GM21576 (cell line): ENCODE measurements around the gene CDK9.

Experiments
- ATAC-seq: cut with Tn5 transposase; IDR thresholded peaks from one replicate; pipeline ENCODE4 v1.9.1; 2021; ENCODE audit warnings: mild to moderate bottlenecking, moderate library complexity; ENCODE audit not compliant: unreplicated experiment

The CDK9 gene

GRCh38 chr9:127761491-127761956 lies 24.3 kb upstream of the CDK9 start:
- ATAC-seq, result no peak

DNA sequence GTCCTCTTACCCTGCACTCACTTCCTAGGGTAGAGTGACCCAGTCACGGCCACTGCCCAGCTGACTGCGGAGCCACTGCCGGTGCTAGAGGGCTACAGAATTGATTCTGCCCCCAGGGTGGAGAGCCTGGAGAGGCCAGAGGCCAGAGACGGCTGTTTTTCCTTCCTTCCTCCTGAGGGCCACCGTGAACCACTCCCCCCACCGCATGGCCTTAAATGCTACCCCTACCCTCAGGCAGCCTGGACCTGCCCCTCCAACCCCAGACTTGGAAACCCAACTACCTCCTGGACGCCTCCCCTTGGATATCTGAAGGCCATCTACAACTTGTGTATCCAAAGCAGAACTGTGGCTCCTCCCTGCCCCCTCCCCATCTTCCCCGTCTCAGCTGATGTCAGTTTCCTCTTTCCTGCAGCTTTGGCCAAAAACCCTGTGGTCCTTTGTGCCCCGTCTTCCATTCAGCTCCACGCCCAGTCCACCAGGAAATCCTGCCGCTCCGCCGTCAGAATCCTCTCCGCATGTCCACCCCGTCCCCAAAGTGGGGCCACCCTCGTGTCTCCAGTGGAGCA lies 23.6 kb upstream of the CDK9 start:
- ATAC-seq, result no peak

GRCh38 chr9:127763918-127764384 lies 21.9 kb upstream of the CDK9 start:
- no peak for ATAC-seq

DNA sequence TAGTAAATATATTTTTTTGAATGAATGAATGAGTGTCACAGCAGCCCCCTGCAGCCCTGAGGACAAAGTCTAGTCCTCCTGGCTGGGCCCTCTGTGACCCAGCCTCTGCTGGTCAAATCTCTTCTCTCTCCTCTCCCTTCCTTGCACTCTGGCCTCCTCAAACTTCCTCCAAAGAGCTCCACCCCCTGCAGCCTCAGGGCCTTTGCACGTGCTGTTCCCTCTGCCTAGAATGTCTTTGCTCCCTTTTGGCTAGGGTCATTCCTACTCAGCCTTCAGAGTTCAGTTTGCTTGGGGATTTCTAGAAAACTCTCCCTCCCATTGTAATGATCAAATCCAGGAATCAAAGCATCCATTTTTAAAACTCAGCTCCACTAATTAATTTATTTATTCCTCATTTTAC lies 20.4 kb upstream of the CDK9 start:
- no peak for ATAC-seq

DNA sequence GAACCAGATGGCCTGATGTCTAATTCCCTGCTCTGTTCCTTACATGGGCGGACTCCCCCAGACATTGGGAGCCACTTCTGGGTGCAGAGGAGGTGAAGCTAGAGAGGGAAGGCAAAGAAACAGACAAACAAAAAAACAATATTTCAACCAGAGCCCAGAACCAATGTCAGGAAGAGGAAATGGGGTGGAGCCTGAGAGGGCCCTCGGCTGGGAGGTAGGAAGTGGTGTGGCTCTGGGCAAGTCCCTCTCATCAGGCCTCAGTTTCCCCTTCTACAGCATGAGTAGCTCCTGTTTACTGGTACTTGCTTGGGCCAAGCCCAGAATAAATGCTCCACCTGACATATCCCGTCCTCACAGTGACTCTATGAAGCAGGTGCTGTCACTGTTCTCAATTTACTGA lies 18.4 kb upstream of the CDK9 start:
- no peak for ATAC-seq

GRCh38 chr9:127767909-127768331 lies 17.9 kb upstream of the CDK9 start:
- no peak for ATAC-seq

- ATAC-seq, result no peak
Observed at GRCh38 chr9:127768698-127769097, 17.1 kb upstream of the CDK9 start.

DNA sequence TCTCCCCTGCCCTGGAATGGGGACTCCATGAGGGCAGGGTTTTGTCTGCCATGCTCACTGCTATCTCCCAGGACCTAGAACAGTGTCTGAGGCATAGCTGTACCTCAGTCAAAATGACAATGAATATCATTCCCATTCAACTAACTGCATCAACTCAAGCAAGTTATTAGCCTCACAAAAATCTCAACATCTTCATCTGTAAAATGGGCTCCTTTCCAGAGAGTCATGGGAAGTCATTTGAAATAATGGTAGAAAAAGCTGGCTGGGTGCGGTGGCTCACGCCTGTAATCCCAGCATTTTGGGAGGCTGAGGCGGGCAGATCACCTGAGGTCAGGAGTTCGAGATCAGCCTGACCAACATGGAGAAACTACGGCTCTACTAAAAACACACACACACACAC lies 16.7 kb upstream of the CDK9 start:
- no peak for ATAC-seq

DNA sequence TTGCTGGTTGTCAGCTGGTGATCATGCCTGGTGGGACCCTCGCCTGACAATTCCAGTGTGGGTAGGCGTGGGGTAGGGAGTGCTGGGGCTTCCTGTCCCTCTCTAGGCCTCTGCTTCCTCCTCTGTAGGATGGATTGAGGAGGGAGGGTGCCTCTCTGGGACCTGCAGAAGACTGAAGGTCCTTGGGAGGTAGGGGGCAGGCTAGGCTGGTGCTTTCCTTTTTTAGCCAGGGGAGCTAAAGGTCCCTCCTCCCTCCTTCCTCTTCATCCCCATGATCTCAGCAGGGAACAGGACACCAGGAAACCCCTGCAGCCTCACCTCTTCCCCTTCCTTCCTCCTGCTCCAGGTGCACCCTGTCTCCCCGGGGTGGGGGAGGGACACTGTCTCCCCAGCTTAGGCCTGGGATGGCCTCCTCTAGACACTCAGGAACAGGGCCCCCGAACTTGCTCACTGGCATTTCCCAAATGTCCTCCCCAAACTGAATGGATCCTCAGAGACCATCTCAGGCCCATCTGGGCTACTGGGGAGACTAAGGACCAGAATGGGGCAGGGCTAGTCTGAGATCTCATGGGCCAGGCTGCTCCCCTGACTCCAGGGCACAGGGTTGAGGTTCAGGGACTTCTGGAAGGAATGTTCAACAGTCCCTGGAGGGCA lies 15.8 kb upstream of the CDK9 start:
- ATAC-seq, result no peak

- no peak for ATAC-seq
Observed at GRCh38 chr9:127770583-127770904, 15.3 kb upstream of the CDK9 start.

- peak; percentile 86 for ATAC-seq
Observed at GRCh38 chr9:127770905-127771569, 14.8 kb upstream of the CDK9 start.

DNA sequence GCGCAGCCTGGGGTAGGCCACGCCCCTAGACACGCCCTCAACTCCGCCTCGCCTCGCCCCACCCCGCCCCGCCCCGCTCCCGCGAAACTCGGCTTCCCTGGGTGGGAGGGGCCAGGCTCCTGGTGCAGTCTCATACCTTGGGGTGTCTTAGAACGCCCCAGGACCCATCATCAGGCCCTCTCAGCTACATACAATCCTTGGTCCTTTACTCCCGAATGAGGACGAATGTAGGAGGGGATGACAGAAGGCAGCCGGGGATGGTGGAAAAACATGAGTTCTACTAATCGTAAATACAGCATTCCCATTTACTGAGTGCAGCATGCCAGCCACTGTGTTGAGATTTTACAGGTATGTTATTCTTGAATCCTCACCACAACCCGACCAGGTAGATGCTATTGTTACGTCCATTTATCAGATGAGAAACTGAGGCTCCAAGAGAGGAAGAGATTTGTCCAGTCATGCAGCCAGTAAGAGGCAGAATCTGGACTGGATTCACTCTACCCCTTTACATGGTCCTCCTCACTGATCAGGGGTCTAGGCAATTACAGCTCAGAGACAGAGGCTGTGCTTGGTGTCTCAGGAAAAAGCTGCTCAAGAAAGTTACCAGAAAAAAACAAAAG lies 14.2 kb upstream of the CDK9 start:
- no peak for ATAC-seq

- no peak for ATAC-seq
Observed at GRCh38 chr9:127772603-127773002, 13.2 kb upstream of the CDK9 start.

DNA sequence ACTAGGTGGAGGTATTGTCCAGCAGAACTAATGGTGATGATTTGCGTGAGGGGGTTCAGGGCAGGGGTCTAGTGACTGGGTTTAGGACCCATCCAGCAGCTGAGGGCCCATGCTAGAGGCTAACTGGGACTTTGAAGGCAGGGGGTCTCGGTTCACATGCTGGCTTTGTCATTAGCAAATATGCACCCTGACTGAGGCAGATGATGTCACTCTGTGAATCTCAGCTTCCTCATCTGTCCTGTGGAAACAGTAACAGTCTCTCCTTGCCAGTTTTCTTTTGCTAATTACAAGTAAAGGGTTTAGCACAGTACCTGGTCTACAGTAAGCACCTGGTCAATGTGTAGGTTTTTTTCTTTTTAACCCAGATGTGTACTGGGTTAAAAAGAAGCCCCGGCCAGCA lies 12.6 kb upstream of the CDK9 start:
- no peak for ATAC-seq

DNA sequence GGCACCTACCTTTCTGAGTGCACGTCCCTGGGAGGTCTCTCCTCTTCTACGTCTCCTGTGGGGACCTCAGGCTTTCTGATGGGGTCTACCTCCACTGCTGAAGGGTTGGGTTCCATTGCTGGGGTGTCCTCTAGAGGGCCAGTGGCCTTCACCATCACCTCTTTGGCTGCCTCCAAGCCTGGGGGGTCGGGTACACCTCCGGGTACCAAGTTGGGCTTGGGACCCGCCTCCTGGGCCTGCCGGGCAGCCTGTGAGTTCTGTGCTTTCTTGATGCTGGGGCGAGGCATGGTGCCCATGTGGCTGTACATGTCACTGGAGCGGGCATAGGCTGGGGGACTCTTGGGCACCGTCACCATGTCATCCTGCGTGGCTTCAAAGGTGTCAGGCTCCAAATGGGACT lies 11.9 kb upstream of the CDK9 start:
- ATAC-seq, result no peak

DNA sequence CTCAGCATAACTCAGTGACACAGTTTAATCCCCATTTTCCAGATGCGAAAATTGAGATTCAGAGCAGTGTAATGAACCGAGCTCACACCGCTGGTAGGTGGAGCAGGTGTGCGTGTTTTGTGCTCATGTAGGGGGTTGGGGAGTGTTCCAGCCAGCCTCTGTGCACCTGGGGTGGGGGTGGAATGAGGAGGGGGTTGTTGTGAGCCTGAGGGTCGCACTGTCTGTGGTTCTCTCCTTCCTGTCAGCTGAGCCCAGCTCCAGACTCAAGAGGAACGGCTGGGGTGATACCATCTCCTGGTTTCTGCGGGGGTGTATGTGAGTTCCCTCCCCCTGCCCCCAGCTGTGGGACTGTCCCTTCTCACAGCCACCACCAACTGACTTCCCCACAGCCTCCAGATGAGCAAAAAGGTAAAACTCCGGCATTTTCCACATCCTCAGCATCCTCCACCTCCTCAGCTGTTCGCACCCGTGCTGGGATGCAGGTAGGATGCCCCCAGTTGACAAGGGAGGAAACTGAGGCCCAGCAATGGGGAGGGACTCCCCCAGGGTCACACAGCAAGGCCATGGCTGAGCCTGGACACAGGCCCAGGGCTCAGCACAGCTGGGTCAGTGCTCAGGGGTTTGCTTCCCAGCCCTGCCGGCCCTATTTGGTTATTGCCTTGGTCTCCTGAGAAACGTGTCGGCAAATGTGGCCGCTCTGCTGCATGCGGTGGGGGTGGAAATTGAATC lies 9.5 kb upstream of the CDK9 start:
- ATAC-seq, result peak; percentile 27

DNA sequence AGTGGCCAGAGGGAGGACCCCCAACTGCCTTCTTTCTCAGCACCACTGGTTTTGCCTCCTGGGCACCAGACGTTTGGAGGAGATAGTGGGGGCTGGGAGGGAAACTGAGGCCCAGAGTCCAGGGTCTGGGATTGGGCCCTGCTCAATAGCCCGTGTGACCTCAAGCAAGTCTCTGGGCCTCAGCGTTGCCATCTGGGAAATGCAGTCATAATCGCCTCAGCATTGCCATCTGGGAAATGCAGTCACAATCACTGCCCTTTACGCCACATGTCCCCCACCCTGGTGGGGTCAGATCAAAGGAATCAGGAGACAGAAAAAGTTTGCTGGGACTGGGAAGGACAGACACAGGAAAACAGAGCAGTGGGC lies 8.9 kb upstream of the CDK9 start:
- no peak for ATAC-seq

DNA sequence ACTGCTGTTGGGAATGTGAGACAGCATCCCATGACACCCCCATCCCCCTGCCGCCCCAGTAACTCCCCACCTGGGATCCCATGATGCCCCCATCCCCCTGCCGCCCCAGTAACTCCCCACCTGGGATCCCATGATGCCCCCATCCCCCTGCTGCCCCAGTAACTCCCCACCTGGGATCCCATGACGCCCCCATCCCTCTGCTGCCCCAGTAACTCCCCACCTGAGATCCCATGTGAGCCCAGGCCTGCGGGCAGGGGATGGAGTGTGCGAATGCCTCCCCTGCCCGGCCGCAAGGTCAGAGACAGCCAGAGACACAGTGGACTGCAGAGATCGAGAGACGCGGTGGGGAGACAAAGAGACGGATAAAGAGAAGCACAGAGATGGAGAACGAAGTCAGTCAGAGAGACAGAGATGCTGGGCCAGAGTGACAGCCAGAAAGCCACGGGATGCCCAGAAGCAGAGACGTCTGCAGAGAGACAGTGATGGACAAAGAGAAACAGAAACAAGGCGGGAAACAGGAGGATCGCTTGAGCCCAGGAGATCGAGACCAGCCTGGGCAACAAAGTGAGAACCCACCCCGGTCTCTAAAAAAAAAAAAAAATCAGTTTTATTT lies 8.4 kb upstream of the CDK9 start:
- no peak for ATAC-seq

GRCh38 chr9:127778280-127779135 lies 7.3 kb upstream of the CDK9 start, which contains the start of gene SH2D3C:
Gene SH2D3C (minus strand): TSS chr9:127778666. CDS start chr9:127778627, 39 bp downstream.
- peak; percentile 31 for ATAC-seq
